NCI-H1436 treated with DMSO at 0.1 percent for 48 hours (cell line): ENCODE results near the gene GRID2IP.

Source experiments
- DNase-seq: peaks from one replicate; lab custom pipeline; 2025; lab: John Stamatoyannopoulos, UW

The GRID2IP gene

DNA sequence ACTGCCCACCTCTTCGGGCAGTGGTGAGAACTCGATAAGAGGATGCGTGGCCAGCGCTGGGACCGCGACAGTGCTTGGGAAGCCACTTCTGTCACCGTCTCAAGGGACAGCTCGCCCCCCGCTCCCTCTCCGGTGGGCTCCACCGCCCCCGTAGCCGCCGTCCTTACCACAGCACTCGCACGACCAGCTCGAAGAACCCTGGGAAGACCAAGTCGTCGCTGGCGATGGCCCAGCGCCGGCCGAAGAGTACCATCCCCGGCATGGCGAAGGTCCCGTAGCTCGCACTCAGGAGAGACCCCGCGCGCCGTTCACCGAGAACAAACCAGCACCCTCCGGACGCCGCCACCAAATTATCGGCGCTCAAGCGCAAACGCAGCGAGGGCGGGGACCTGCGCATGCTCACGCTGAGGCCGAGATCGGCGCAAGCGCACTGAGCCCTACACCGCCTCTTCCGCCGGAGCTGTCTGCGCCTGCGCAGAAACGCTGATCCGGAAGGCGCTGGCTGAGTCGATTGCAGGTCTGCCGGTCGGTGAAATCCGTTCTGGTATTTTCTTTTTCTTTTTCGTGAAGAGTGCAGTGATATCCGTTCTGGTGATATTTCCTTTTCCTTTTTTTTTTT lies 103.6 kb downstream of the GRID2IP start, which contains the start of gene DAGLB:
Gene DAGLB, minus strand, starts transcription at position 374 of the 619 bp plus-strand sequence. Its CDS starts 112 bp downstream, at position 262.
- DNase-seq, result peak; percentile 44
